IMR-90 (cell line): Measurements from ENCODE around the gene PPP1R13L. TPM values are rescaled to one million over a fixed set of nuclear protein-coding genes. Genes with fewer than 3 reads are reported as not detected.

Experiments used
- ATAC-seq: fragments of 200-7000 bp; cut with Tn5 transposase; 2 replicates; pipeline ENCODE4 v1.9.1; 2020; ENCODE audit warnings: low read depth, mild to moderate bottlenecking, moderate library complexity
- BruUV-seq: library from RNA; stranded (reverse); fragments of 400-500 nt; replicated peaks from 2 replicates; lab custom pipeline; 2021; lab: Mats Ljungman, UMichigan
- CTCF ChIA-PET: fragments of 300-600 bp; formaldehyde crosslinking; extraction: SDS; loops from one replicate; lab custom pipeline; 2021; ENCODE audit warnings: antibody characterized with exemption; lab: Yijun Ruan, JAX
- POLR2A ChIA-PET: fragments of 300-600 bp; sonication (Branson Sonifier 250); formaldehyde crosslinking; loops from one replicate; lab custom pipeline; 2022; ENCODE audit warnings: antibody characterized with exemption; ENCODE audit not compliant: unreplicated experiment; lab: Charles Lee
- DNase-seq: peaks from one replicate; pipeline ENCODE4 v3.0.0; 2013
- H2AFZ ChIP-seq: replicated peaks from 2 replicates; pipeline ENCODE3; 2013; ENCODE audit warnings: low read length, mild to moderate bottlenecking; ENCODE audit not compliant: poor library complexity
- H2AK5ac ChIP-seq: 2 replicates; pipeline ENCODE4 v1.6.1; 2013; ENCODE audit warnings: low read depth, low read length, inconsistent platforms
- H2AK9ac ChIP-seq: replicated peaks from 2 replicates; pipeline ENCODE3; 2013; ENCODE audit warnings: mild to moderate bottlenecking, low read depth, low read length, moderate library complexity; ENCODE audit not compliant: poor library complexity
- H2BK120ac ChIP-seq: 2 replicates; pipeline ENCODE4 v1.6.1; 2013; ENCODE audit warnings: low read depth, low read length, inconsistent platforms
- H2BK15ac ChIP-seq: 3 replicates; pipeline ENCODE4 v1.6.1; 2013; ENCODE audit warnings: low read depth, low read length, inconsistent platforms
- H2BK20ac ChIP-seq: 2 replicates; pipeline ENCODE4 v1.6.1; 2013; ENCODE audit warnings: low read depth, mild to moderate bottlenecking, inconsistent platforms, low read length, moderate library complexity
- H2BK5ac ChIP-seq: 2 replicates; pipeline ENCODE4 v1.6.1; 2013; ENCODE audit warnings: mild to moderate bottlenecking, low read depth, low read length, inconsistent platforms; ENCODE audit not compliant: poor library complexity, severe bottlenecking
- H3K14ac ChIP-seq: replicated peaks from 2 replicates; pipeline ENCODE4 v1.6.1; 2013; ENCODE audit warnings: low read depth, low read length, inconsistent platforms
- H3K18ac ChIP-seq: 2 replicates; pipeline ENCODE4 v1.6.1; 2013; ENCODE audit warnings: low read depth, low read length, control low read depth
- H3K23ac ChIP-seq: 2 replicates; pipeline ENCODE4 v1.6.1; 2013; ENCODE audit warnings: low read depth, low read length, inconsistent platforms
- H3K27ac ChIP-seq: 2 replicates; pipeline ENCODE4 v1.5.1; 2013; ENCODE audit warnings: mild to moderate bottlenecking, control low read depth, low read length; ENCODE audit not compliant: insufficient read depth
- H3K27me3 ChIP-seq: 2 replicates; pipeline ENCODE4 v1.6.1; 2013; ENCODE audit warnings: low read length; ENCODE audit not compliant: control insufficient read depth, insufficient read depth
- H3K36me3 ChIP-seq: 2 replicates; pipeline ENCODE4 v1.6.1; 2013; ENCODE audit warnings: low read length, mixed read lengths; ENCODE audit not compliant: control insufficient read depth, insufficient read depth
- H3K4ac ChIP-seq: 2 replicates; pipeline ENCODE4 v1.6.1; 2013; ENCODE audit warnings: low read depth, low read length, inconsistent platforms
- H3K4me1 ChIP-seq: 2 replicates; pipeline ENCODE4 v1.6.1; 2013; ENCODE audit warnings: low read length, mixed read lengths; ENCODE audit not compliant: control insufficient read depth, insufficient read depth
- H3K4me2 ChIP-seq: 2 replicates; pipeline ENCODE4 v1.6.1; 2013; ENCODE audit warnings: low read depth, mild to moderate bottlenecking, control low read depth, low read length, moderate library complexity
- H3K4me3 ChIP-seq: 2 replicates; pipeline ENCODE4 v1.5.1; 2013; ENCODE audit warnings: low read depth, mild to moderate bottlenecking, control low read depth, low read length, moderate library complexity; ENCODE audit not compliant: insufficient read depth
- H3K56ac ChIP-seq: 2 replicates; pipeline ENCODE4 v1.6.1; 2013; ENCODE audit warnings: low read length, inconsistent platforms; ENCODE audit not compliant: insufficient read depth; ENCODE audit errors: extremely low read depth
- H3K79me1 ChIP-seq, 2 experiments: 2 replicates each; pipeline ENCODE4 v1.6.1; 2013; ENCODE audit warnings: low read length in 2 of 2, inconsistent platforms in 1 of 2, low read depth in 1 of 2
- H3K9ac ChIP-seq: 2 replicates; pipeline ENCODE4 v1.6.1; 2013; ENCODE audit warnings: low read depth, low read length, control low read depth
- H3K9me1 ChIP-seq: 2 replicates; pipeline ENCODE4 v1.6.1; 2013; ENCODE audit warnings: low read length, inconsistent platforms; ENCODE audit not compliant: insufficient read depth
- H3K9me3 ChIP-seq: 2 replicates; pipeline ENCODE4 v1.6.1; 2013; ENCODE audit warnings: low read length; ENCODE audit not compliant: control insufficient read depth, insufficient read depth
- H4K20me1 ChIP-seq: 2 replicates; pipeline ENCODE4 v1.6.1; 2013; ENCODE audit warnings: low read length, inconsistent platforms; ENCODE audit not compliant: insufficient read depth
- H4K5ac ChIP-seq: 2 replicates; pipeline ENCODE4 v1.6.1; 2013; ENCODE audit warnings: mild to moderate bottlenecking, low read depth, low read length, control low read depth
- H4K8ac ChIP-seq, 2 experiments: 2 replicates each; pipeline ENCODE4 v1.6.1; 2013; ENCODE audit warnings: low read depth in 2 of 2, low read length in 2 of 2, control low read depth in 1 of 2, inconsistent platforms in 1 of 2
- H4K91ac ChIP-seq: 2 replicates; pipeline ENCODE4 v1.6.1; 2013; ENCODE audit warnings: low read depth, low read length, inconsistent platforms; ENCODE audit not compliant: insufficient read depth
- BHLHE40 ChIP-seq: fragments of 150-350 bp; IDR thresholded peaks from 2 replicates; pipeline ENCODE4 v1.6.1; 2016; ENCODE audit warnings: mild to moderate bottlenecking, low read depth, low read length
- CEBPB ChIP-seq: IDR thresholded peaks from 2 replicates; pipeline ENCODE4 v1.6.1; 2012; ENCODE audit warnings: low read depth, low read length, improper control_type of control experiment
- MAFK ChIP-seq: IDR thresholded peaks from 2 replicates; pipeline ENCODE4 v1.6.1; 2012; ENCODE audit warnings: low read depth, low read length, improper control_type of control experiment
- MXI1 ChIP-seq: IDR thresholded peaks from 2 replicates; pipeline ENCODE4 v1.6.1; 2012; ENCODE audit warnings: low read depth, mild to moderate bottlenecking, low read length, moderate library complexity, borderline replicate concordance
- NFE2L2 ChIP-seq: fragments of 150-350 bp; IDR thresholded peaks from 2 replicates; pipeline ENCODE4 v1.6.1; 2016; ENCODE audit warnings: low read depth, mild to moderate bottlenecking, low read length
- RAD21 ChIP-seq: IDR thresholded peaks from 2 replicates; pipeline ENCODE4 v1.6.1; 2012; ENCODE audit warnings: low read length, improper control_type of control experiment
- RFX5 ChIP-seq: IDR thresholded peaks from 2 replicates; pipeline ENCODE4 v1.8.0; 2012; ENCODE audit warnings: low read depth, mild to moderate bottlenecking, low read length, moderate library complexity
- SMC3 ChIP-seq: fragments of 150-350 bp; IDR thresholded peaks from 2 replicates; pipeline ENCODE4 v1.6.1; 2016; ENCODE audit warnings: low read depth, mild to moderate bottlenecking, antibody characterized with exemption, low read length, moderate library complexity
- WGBS, 2 experiments: methylation state at CpG; one replicate each; pipeline versions ENCODE4 v1.1.5 to v1.1.7; 2013; ENCODE audit warnings: missing lambda C conversion rate in 2 of 2; ENCODE audit not compliant: insufficient read length in 1 of 2; ENCODE audit errors: extremely low coverage in 2 of 2; 5-methylcytosine and 5-hydroxymethylcytosine counted together
- dilution Hi-C: fragments of 300-500 bp; cut with HindIII; formaldehyde crosslinking; loops from one replicate; pipeline ENCODE4 v1.14.3; 2018; ENCODE audit warnings: low sequenced_read_pairs; ENCODE audit not compliant: unreplicated experiment
- in situ Hi-C: fragments of 300-500 bp; cut with MboI; formaldehyde crosslinking; loops from 3 replicates; pipeline ENCODE4 v1.14.3; 2019; ENCODE audit warnings: low sequenced_read_pairs, inconsistent platforms, mixed read lengths
- intact Hi-C: fragments of 100-400 bp; cut with micrococcal nuclease; formaldehyde crosslinking; loops from 2 replicates; pipeline ENCODE4 v1.10.0; 2022
- polyA plus RNA-seq, 3 experiments: library from polyadenylated mRNA; depleted of rRNA; stranded (reverse); fragments of >200 nt; gene quantifications; 2 replicates each; pipeline ENCODE4 v1.2.3, GENCODE V29; 2012; ENCODE audit warnings: low replicate concordance in 1 of 3
- total RNA-seq: library from RNA; depleted of rRNA; stranded (reverse); fragments of >200 nt; gene quantifications from 2 replicates; pipeline ENCODE4 v1.2.3, GENCODE V29; 2012
- TF ChIP-seq, protein P1 (sequence below): conservative IDR thresholded peaks from 2 replicates; pipeline ENCODE4 v1.5.1; 2012; ENCODE audit warnings: mild to moderate bottlenecking, low read depth, low read length, improper control_type of control experiment

PPP1R13L gene
- total and polyA plus RNA-seq, 2 of the 4 experiments (the other 2 are of a cell fraction), result 3.0 to 13.3 TPM

DNA sequence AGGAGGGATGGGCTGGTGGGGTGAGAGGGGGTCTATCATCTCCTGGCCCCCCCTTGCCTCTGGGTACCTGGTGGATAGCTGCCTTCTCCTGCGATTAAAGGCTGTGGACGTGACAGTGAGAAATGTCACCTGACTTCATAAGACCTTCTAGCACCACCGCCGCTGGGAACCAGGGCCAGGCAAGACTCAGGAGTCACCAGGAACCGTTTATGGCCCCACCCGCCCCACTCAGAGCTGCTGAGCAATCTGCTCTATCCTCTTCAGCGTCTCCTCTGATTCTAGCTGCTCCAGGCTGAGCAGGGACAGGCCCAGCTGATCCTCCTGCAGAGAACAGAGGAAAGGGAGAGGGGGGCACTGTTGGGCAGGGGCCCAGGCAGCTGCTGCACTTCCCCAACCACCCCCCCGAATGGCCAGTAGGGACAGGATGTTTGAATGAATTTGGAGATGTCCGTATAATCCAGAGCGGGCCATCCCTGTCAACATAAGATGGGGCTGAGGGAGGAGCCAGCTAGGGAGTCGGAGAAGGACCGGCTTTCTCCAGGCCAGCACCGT, 53.4 kb downstream of the PPP1R13L start:
- WGBS, 2 experiments, result 80% methylated on average over 1 of the region's 13 CpGs; no CpG with 5 or more reads in 1 of the 2 experiments

More for the DNA sequence above, 53.4 kb downstream of the PPP1R13L start:
- Histone ChIP-seq H2BK120ac (no peak overlapping the region), H2AK9ac (no peak overlapping the region), H3K36me3 (peaks cover 43% of the 10 kb centered on the region), H3K27ac (no peak overlapping the region), H3K27me3 (peaks cover 2% of the 10 kb centered on the region; the same call in 1 of the 2 replicates), H2AFZ (no peak overlapping the region), H3K18ac (no peak overlapping the region), H2BK20ac (no peak overlapping the region), H3K56ac (no peak overlapping the region), H3K4me3 (no peak overlapping the region), H4K20me1 (peaks cover 15% of the 10 kb centered on the region), H3K79me1 (peaks cover 0 to 10% of the 10 kb centered on the region in 2 experiments; a peak in 2 of 4 replicates), H3K23ac (no peak overlapping the region), H2BK15ac (no peak overlapping the region), H3K9ac (no peak overlapping the region), H3K4me2 (no peak overlapping the region), H3K9me3 (no peaks in the 10 kb centered on the region), H3K4me1 (no peaks in the 10 kb centered on the region), H3K4ac (no peak overlapping the region), H2BK5ac (no peak overlapping the region), H2AK5ac (no peak overlapping the region), H3K9me1 (peaks cover 2% of the 10 kb centered on the region; the same call in 1 of the 2 replicates), H3K14ac (no peak overlapping the region), H4K91ac (no peak overlapping the region), H4K5ac (no peak overlapping the region), H4K8ac (no peak overlapping the region)
- intact Hi-C loops, result no loop called here
- in situ Hi-C loops, result no loop called here
- ChIA-PET POLR2A (no interaction called here), CTCF (no interaction called here)
- ATAC-seq (no peak), DNase-seq (no peak)
- BruUV-seq, result no TSS peak
- dilution Hi-C loops, result no loop called here
- TF ChIP-seq, protein P1, sequence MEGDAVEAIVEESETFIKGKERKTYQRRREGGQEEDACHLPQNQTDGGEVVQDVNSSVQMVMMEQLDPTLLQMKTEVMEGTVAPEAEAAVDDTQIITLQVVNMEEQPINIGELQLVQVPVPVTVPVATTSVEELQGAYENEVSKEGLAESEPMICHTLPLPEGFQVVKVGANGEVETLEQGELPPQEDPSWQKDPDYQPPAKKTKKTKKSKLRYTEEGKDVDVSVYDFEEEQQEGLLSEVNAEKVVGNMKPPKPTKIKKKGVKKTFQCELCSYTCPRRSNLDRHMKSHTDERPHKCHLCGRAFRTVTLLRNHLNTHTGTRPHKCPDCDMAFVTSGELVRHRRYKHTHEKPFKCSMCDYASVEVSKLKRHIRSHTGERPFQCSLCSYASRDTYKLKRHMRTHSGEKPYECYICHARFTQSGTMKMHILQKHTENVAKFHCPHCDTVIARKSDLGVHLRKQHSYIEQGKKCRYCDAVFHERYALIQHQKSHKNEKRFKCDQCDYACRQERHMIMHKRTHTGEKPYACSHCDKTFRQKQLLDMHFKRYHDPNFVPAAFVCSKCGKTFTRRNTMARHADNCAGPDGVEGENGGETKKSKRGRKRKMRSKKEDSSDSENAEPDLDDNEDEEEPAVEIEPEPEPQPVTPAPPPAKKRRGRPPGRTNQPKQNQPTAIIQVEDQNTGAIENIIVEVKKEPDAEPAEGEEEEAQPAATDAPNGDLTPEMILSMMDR, result no peak
- no peak for TF ChIP-seq RFX5
- TF ChIP-seq CEBPB, result no peak
- TF ChIP-seq RAD21, result no peak
- TF ChIP-seq BHLHE40, result no peak
- TF ChIP-seq SMC3, result no peak
- no peak for TF ChIP-seq NFE2L2
- no peak for TF ChIP-seq MAFK
- TF ChIP-seq MXI1, result no peak
